ENCODE results near the gene TFG. TPM values are rescaled to one million over a fixed set of nuclear protein-coding genes. Genes with fewer than 3 reads are reported as not detected.
"Not testable (repeated sequence)": the region's sequence is repeated elsewhere in the genome, so short reads cannot be mapped to it uniquely, and the experiment has no call there.

Gene TFG
- 10 to 100 TPM; 61.0 to 74.4 (median 64.9) TPM for total RNA-seq

DNA sequence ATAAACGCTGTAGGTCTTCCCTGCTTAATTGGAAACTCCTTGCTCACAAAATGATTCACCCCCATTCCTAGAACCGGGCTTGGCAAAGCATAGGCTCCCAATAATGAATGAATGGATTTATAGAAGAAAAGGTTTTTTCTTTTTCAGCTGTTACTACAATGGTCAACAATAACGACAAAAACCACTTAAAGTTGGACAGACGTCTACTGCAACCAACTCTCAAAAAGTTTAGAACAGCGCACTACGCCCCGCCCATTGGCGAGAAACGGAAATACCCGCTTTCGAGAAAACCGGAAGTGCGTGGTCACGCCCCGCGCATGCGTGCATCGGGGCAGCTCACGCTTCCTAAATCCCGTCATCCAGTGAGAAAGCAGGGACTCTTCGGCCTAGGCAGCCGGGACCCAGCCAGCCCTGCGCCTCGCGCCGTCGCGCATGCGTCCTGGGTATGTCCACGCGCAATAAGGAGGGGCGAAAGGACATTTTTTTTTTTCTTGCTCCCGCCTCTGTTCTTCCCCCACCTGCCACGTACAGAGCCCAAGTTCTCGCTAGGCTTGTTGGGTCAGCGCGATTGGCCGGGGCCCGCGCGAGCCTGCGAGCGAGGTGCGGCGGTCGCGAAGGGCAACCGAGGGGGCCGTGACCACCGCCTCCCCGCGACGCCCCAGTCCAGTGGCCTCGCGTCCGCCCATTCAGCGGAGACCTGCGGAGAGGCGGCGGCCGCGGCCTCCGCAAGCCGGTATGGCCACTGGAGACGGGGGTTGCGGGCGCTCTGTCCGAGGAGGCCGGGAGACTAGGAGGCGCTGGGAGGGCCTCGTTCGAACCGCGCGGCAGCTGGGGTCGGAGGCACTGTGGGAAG lies at the start of gene TFG:
Gene TFG (plus strand): TSS at position 506 of the 853 bp plus-strand sequence. CDS start 4,192 bp downstream, outside the sequence.
- DNase-seq (ENCODE audit: extremely low spot score), result peak; percentile 100
- Histone ChIP-seq H3K36me3 (peaks cover 2 to 7% (median 6%) of the 10 kb centered on the region in 4 donors), H3K4me3 (peak within 1 kb of the TSS; percentile 78 to 89 (median 83)), H3K27ac (replicated peaks in 1 of 4) (peak within 1 kb of the TSS; percentile 97 to 98 (median 97)), H3K27me3 (no peaks in the 10 kb centered on the region), H3K4me1 (peaks cover 24 to 44% (median 39%) of the 10 kb centered on the region in 4 donors), H3K9me3 (no peaks in the 10 kb centered on the region)
- peak; percentile 90 to 99 for TF ChIP-seq POLR2AphosphoS5 (IDR thresholded peaks at IDR 0.05)
- TF ChIP-seq EP300 (IDR thresholded peaks at IDR 0.05), result no peak
- peak; percentile 61 for TF ChIP-seq POLR2A (IDR thresholded peaks at IDR 0.05; ENCODE audit: low read depth)
- intact Hi-C loops (cut with DNase I), result no loop called here
- 7% methylated on average over 13 of the region's 76 CpGs for WGBS

DNA sequence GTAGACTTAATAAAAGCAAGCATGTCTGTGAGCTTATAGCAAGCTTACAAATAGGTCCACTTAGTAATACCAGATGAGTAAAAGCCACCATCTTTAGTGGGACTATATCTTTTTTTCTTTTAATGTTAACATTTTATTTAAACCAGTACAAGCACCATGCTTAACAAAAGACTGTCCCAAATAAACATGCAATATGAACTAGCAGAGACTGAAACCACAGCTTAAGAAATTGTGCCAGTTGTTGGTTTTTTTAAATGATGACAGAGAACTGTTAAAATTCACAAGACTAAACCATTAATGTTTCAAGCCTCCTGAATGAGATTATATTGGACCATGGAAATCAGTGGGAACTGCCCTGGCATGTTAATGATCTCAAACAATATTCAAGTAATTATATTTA lies 48.0 kb upstream of the TFG start:
- DNase-seq (ENCODE audit: extremely low spot score); H3K27ac ChIP-seq (replicated peaks in 1 of 4); H3K27me3 ChIP-seq; H3K36me3 ChIP-seq; intact Hi-C loops (cut with DNase I); H3K4me1 ChIP-seq; H3K9me3 ChIP-seq; H3K4me3 ChIP-seq: not testable (repeated sequence)

DNA sequence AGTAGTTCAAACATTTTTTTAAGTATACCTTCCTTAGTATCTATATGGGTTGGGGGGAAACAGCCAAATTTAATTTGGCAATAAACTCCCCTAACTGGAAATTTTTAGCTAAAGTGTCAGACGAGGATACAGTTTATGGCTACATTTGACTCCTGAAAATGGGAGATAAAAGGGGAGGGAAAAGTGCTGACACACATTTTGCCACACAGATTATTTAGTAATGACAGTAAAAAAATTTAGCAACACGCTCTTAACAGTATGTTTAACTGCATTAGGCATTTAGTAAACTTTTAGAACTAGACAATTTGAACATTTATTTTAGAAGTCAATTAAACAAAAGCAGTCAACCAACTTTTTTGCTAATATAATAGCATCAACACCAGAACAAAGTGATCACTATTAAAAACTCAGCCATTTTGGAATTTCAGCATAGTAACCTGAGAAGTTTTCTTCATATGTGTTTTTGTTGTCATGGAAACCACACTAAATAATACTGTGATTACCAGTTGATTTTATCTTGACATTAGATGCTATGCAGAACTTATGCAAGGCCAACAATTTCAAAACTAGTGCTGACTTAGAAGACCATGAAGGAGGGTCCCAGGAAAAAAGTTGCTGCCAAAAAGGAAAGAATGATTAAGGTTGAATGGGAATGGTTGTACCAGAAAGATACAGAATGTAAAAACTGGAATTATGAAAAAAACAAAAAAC lies 47.0 kb upstream of the TFG start:
- Histone ChIP-seq H3K4me1 (no peaks in the 10 kb centered on the region), H3K9me3 (no peaks in the 10 kb centered on the region), H3K36me3 (no peaks in the 10 kb centered on the region), H3K27ac (replicated peaks in 1 of 4) (no peak overlapping the region), H3K27me3 (no peaks in the 10 kb centered on the region), H3K4me3 (no peak overlapping the region)
- no peak for DNase-seq (ENCODE audit: extremely low spot score)
- no peak for TF ChIP-seq POLR2A (IDR thresholded peaks at IDR 0.05; ENCODE audit: low read depth)
- 89% methylated on average over 2 of the region's 2 CpGs for WGBS
- intact Hi-C loops (cut with DNase I), result no loop called here

DNA sequence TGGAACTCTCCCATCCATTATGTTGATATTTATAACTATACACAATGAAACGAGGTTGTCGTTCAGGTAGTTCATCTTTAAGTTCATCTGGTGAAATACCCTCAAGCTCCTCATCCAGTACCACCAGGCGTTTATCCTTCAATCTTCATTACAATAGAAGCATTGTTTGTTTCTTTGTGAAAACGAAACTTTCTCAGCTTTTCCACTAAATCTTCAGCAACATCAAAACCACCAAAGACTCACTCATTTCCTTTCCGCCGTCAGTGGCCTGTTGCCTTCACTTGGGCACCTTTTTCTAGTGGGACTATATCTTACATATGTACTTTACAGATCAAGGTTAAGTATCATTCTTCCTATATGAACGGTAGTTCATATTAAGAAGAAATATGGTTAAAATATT lies 44.1 kb upstream of the TFG start:
- no peaks in the 10 kb centered on the region for H3K36me3 ChIP-seq
- no peak for TF ChIP-seq POLR2A (IDR thresholded peaks at IDR 0.05; ENCODE audit: low read depth)
- TF ChIP-seq POLR2AphosphoS5 (IDR thresholded peaks at IDR 0.05), result no peak
- TF ChIP-seq EP300 (IDR thresholded peaks at IDR 0.05), result no peak
- H3K4me3 ChIP-seq, result no peak overlapping the region
- H3K4me1 ChIP-seq, result no peaks in the 10 kb centered on the region
- H3K27me3 ChIP-seq, result no peaks in the 10 kb centered on the region
- intact Hi-C loops (cut with DNase I), result no loop called here
- H3K9me3 ChIP-seq, result no peaks in the 10 kb centered on the region
- no peak for DNase-seq (ENCODE audit: extremely low spot score)
- no peak overlapping the region for H3K27ac ChIP-seq (replicated peaks in 1 of 4)
- WGBS, result 58% methylated on average over 7 of the region's 7 CpGs

DNA sequence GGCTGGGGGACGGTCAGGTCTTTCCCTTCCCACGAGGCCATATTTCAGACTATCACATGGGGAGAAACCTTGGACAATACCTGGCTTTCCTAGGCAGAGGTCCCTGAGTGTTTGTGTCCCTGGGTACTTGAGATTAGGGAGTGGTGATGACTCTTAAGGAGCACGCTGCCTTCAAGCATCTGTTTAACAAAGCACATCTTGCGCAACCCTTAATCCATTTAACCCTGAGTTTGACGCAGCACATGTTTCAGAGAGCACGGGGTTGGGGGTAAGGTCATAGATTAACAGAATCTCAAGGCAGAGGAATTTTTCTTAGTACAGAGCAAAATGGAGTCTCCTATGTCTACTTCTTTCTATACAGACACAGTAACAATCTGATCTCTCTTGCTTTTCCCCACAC lies 42.6 kb upstream of the TFG start:
- H3K27me3 ChIP-seq; H3K9me3 ChIP-seq; H3K4me3 ChIP-seq; H3K36me3 ChIP-seq; intact Hi-C loops (cut with DNase I); H3K27ac ChIP-seq (replicated peaks in 1 of 4); H3K4me1 ChIP-seq; DNase-seq (ENCODE audit: extremely low spot score): not testable (repeated sequence)
- 80% methylated on average over 1 of the region's 6 CpGs for WGBS

DNA sequence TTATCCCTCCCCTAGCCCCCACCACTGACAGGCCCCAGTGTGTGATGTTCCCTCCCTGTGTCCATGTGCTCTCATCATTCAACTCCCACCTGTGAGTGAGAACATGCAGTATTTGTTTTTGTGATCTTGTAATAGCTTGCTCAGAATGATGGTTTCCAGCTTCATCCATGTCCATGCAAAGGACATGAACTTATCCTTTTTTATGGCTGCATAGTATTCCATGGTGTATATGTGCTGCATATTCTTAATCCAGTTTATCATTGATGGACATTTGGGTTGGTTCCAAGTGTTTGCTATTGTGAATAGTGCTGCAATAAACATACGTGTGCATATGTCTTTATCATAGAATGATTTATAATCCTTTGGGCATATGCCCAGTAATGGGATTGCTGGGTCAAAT lies 42.0 kb upstream of the TFG start:
- H3K36me3 ChIP-seq; H3K27ac ChIP-seq (replicated peaks in 1 of 4); H3K9me3 ChIP-seq; H3K4me1 ChIP-seq; intact Hi-C loops (cut with DNase I); DNase-seq (ENCODE audit: extremely low spot score); H3K4me3 ChIP-seq; H3K27me3 ChIP-seq: not testable (repeated sequence)
- 64% methylated on average over 1 of the region's 1 CpG for WGBS

DNA sequence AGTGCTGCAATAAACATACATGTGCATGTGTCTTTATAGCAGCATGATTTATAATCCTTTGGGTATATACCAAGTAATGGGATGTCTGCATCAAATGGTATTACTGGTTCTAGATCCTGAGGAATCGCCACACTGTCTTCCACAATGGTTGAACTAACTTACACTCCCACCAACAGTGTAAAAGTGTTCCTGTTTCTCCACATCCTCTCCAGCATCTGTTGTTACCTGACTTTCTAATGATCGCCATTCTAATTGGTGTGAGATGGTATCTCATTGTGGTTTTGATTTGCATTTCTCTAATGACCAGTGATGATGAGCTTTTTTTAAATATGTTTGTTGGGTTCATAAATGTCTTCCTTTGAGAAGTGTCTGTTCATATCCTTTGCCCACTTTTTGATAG lies 38.3 kb upstream of the TFG start:
- 100% methylated on average over 2 of the region's 2 CpGs for WGBS
- DNase-seq (ENCODE audit: extremely low spot score); H3K4me3 ChIP-seq; H3K27ac ChIP-seq (replicated peaks in 1 of 4); H3K27me3 ChIP-seq; intact Hi-C loops (cut with DNase I); H3K9me3 ChIP-seq; H3K4me1 ChIP-seq; H3K36me3 ChIP-seq: not testable (repeated sequence)

DNA sequence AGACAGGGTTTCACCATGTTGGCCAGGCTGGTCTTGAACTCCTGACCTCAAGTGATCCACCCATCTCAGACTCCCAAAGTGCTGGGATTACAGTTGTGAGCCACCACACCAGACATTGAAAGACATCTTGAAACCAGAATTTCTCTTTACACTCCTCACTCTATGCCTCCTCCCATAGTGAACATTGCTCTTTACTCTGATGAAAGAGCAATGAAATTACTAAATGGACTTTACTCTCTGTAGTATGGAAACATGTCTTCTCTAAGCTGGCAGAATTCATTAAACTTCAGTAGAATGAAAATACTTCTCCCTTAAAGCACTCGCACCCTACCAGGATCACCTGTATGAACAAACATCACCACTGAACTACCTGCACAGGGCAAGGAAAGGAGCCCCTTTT lies 27.8 kb upstream of the TFG start:
- H3K36me3 ChIP-seq, result no peaks in the 10 kb centered on the region
- no peak overlapping the region for H3K27ac ChIP-seq (replicated peaks in 1 of 4)
- no peaks in the 10 kb centered on the region for H3K4me1 ChIP-seq
- DNase-seq (ENCODE audit: extremely low spot score), result no peak
- WGBS, result 100% methylated on average over 1 of the region's 1 CpG
- TF ChIP-seq POLR2A (IDR thresholded peaks at IDR 0.05; ENCODE audit: low read depth) (no peak), EP300 (IDR thresholded peaks at IDR 0.05) (no peak), POLR2AphosphoS5 (IDR thresholded peaks at IDR 0.05) (no peak)
- TF ChIP-seq, protein P1, sequence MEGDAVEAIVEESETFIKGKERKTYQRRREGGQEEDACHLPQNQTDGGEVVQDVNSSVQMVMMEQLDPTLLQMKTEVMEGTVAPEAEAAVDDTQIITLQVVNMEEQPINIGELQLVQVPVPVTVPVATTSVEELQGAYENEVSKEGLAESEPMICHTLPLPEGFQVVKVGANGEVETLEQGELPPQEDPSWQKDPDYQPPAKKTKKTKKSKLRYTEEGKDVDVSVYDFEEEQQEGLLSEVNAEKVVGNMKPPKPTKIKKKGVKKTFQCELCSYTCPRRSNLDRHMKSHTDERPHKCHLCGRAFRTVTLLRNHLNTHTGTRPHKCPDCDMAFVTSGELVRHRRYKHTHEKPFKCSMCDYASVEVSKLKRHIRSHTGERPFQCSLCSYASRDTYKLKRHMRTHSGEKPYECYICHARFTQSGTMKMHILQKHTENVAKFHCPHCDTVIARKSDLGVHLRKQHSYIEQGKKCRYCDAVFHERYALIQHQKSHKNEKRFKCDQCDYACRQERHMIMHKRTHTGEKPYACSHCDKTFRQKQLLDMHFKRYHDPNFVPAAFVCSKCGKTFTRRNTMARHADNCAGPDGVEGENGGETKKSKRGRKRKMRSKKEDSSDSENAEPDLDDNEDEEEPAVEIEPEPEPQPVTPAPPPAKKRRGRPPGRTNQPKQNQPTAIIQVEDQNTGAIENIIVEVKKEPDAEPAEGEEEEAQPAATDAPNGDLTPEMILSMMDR (IDR thresholded peaks at IDR 0.05), result no peak
- intact Hi-C loops (cut with DNase I), result no loop called here
- H3K27me3 ChIP-seq, result no peaks in the 10 kb centered on the region
- H3K4me3 ChIP-seq, result no peak overlapping the region
- peaks cover 0 to 5% (median 0%) of the 10 kb centered on the region in 4 donors for H3K9me3 ChIP-seq
